GM18505 (cell line): Measurements from ENCODE around the gene FUCA1.
"Not testable (repeated sequence)": the region's sequence is repeated elsewhere in the genome, so short reads cannot be mapped to it uniquely, and the experiment has no call there.

ENCODE experiments used
- ATAC-seq: cut with Tn5 transposase; IDR thresholded peaks from one replicate; pipeline ENCODE4 v1.9.1; 2021; ENCODE audit not compliant: unreplicated experiment
- POLR2A ChIP-seq: IDR thresholded peaks from 4 replicates; pipeline ENCODE4 v1.6.1; 2011; ENCODE audit warnings: borderline replicate concordance; ENCODE audit not compliant: insufficient read depth, insufficient read length; ENCODE audit errors: extremely low read depth

The FUCA1 gene

GRCh38 chr1:23845163-23845562 is 22.9 kb downstream of the FUCA1 start:
- no peak for ATAC-seq
- TF ChIP-seq POLR2A, result no peak

GRCh38 chr1:23843644-23844043 is 24.4 kb downstream of the FUCA1 start:
- no peak for TF ChIP-seq POLR2A
- ATAC-seq, result no peak

GRCh38 chr1:23838401-23838866 is 29.7 kb downstream of the FUCA1 start:
- ATAC-seq, result peak; percentile 68
- TF ChIP-seq POLR2A, result no peak

- no peak for TF ChIP-seq POLR2A
- no peak for ATAC-seq
These were observed 30.2 kb downstream of the FUCA1 start for GRCh38 chr1:23837908-23838307.

- no peak for TF ChIP-seq POLR2A
- no peak for ATAC-seq
These were observed 32.1 kb downstream of the FUCA1 start for GRCh38 chr1:23836037-23836436.

- ATAC-seq, result not testable (repeated sequence)
These were observed 33.9 kb downstream of the FUCA1 start for GRCh38 chr1:23834156-23834555.

- ATAC-seq, result no peak
- no peak for TF ChIP-seq POLR2A
These were observed 40.4 kb downstream of the FUCA1 start for GRCh38 chr1:23827717-23828116.

GRCh38 chr1:23826590-23826989 is 41.5 kb downstream of the FUCA1 start:
- not testable (repeated sequence) for ATAC-seq

- TF ChIP-seq POLR2A, result no peak
- ATAC-seq, result peak; percentile 57
These were observed 42.1 kb downstream of the FUCA1 start for GRCh38 chr1:23825762-23826522.

GRCh38 chr1:23825076-23825761 is 42.9 kb downstream of the FUCA1 start, which contains the start of gene HMGCL:
Gene HMGCL, minus strand, starts transcription at chr1:23825429. Its CDS starts 14 bp downstream, at chr1:23825415.
- peak; percentile 88 for ATAC-seq
- peak; percentile 98 for TF ChIP-seq POLR2A

- no peak for TF ChIP-seq POLR2A
- ATAC-seq, result no peak
These were observed 43.4 kb downstream of the FUCA1 start for GRCh38 chr1:23824711-23825075.

GRCh38 chr1:23823767-23824166 is 44.3 kb downstream of the FUCA1 start:
- no peak for ATAC-seq
- TF ChIP-seq POLR2A, result no peak

GRCh38 chr1:23817633-23818032 is 50.5 kb downstream of the FUCA1 start:
- no peak for TF ChIP-seq POLR2A
- no peak for ATAC-seq

- ATAC-seq, result no peak
- no peak for TF ChIP-seq POLR2A
These were observed 51.2 kb downstream of the FUCA1 start for GRCh38 chr1:23816906-23817305.
